GM19395 (cell line): ENCODE results near the gene ASPRV1.
"Not testable (repeated sequence)": the region's sequence is repeated elsewhere in the genome, so short reads cannot be mapped to it uniquely, and the experiment has no call there.

Experiments
- ATAC-seq: cut with Tn5 transposase; IDR thresholded peaks from one replicate; pipeline ENCODE4 v1.9.1; 2021; ENCODE audit warnings: mild to moderate bottlenecking, moderate library complexity; ENCODE audit not compliant: unreplicated experiment

Gene ASPRV1

DNA sequence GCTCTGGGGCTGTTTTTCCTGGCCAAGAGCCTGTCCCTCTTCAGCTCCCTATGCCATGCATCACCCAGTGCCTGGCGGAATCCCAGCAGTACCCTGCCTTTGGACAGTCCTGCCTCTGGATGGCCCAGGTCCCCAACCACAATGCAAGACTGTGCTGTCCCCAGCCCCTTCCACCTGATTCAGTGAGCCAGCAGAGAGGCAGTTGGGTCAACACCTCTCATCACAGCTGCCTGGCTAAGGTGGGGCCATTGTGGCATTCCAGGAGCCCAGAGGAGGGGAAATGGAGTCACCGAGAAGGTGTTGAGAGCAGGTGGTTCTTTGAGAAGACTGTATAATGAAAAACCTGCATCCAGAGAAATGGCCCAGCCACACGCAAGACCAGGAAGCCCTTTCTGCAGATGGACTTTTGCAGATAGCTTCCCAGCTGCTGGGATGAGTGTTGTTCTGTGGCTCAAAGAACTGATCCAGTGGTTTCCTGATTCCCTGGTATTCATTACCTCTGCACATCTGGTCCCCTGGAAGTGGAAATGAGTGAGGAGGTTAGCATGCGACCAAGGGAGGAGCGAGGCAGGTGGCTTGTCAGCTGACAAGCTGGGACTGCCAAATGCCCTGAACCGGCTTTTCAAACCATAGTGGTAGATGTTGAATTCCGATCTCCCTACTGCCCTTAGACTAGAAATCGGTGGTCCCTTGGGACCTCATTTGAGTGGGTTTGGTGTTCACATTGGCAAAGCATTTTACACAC, 1.7 kb upstream of the ASPRV1 start:
- ATAC-seq: no peak

GRCh38 chr2:69960821-69961220, 610 bp downstream of the ASPRV1 start:
- ATAC-seq: no peak

- no peak for ATAC-seq
These were observed 2.0 kb downstream of the ASPRV1 start for GRCh38 chr2:69959425-69959824.

DNA sequence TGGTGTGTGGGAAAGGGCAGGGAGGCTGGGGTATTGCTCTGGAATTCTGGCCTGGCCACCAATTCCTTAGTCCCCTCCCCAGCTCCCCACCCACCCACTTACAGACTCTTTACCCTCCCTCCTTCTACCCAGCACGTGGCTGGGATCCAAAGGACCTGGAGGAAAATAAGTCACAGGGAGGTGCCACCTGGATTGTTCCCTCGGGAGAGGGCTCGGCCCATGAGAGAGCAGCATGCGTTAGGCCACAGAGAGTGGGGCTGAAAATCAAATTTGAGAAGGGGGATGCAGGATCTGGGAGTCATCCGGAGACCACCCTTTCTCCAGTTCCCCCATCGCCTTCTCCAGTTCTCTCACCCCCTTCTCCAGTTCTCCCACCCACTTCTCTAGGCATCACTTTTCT, 3.0 kb downstream of the ASPRV1 start:
- no peak for ATAC-seq

- ATAC-seq: no peak
These were observed 3.5 kb downstream of the ASPRV1 start for GRCh38 chr2:69957965-69958364.

- no peak for ATAC-seq
These were observed 4.9 kb downstream of the ASPRV1 start for GRCh38 chr2:69956475-69956979.

DNA sequence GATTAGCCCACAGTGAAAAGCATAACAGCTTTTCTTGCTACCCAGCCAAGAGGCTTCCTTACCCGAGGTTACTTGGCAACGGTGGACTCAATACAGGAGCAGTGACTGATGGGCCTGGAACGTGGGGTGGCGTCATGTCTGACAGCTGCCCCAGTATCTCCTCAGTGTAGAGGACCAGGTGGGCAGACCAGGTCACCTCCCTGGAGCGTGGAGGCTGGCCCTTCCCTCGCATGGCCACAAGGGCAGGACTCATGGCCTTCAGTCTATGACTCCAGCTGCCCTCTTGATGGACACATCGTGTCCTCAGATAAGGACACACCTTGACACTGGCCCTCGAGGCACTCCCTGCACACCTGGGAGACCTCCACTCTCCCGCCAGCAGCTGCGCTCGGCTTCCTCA, 6.4 kb downstream of the ASPRV1 start:
- no peak for ATAC-seq

DNA sequence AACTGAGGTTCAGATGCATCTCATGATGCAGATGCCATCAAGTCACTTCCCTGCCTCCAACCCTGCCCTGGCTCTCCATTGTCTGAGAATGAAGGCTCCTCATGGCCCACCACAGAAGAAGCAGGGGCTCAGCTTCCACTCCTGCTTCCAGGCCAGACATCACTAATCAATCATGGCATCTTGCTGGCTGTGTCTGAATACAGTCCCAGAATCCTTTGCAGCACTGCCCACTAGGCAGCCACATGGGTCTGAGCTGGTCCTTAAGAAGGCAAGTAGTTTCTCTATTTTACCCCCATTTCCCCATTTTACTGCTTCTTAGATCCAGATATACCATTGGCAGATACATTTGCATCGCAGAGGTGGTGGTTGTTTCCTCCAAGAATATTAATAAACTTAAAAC, 7.3 kb downstream of the ASPRV1 start:
- no peak for ATAC-seq

DNA sequence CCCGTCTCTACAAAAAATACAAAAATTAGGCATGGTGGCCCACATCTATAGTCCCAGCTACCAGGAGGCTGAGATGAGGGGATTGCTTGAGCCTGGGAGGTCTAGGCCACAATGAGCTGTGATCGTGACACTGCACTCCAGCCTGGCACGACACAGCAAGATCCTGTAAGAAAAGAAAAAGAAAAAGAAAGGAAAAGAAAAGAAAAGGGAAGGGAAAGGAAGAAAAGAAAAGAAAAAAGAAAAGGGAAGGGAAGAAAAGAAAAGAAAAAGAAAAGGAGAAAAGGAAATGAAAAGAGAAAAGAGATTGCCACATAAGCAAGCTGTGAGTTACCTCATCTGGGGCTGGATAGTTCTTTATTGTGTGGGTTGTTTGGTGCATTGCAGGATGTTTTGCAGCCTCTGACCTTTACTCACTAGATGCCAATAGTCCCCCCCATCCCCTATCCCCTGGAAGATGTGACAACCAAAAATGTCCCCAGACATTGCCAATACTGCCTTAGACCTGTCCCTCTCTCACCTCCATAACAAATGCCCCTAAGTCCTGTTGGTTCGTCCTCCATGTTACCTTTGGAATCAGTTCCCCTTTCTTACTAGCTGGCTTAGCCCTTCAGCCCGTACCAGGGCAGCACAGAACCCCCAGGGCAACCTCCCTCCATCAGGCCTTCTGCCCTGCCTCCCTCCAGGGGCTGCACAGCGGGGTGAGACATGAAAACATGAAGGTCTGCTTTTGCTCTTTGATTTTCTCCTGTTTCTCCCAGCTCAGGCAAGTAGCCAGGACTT, 8.9 kb downstream of the ASPRV1 start:
- no peak for ATAC-seq

GRCh38 chr2:69950671-69951070, 10.8 kb downstream of the ASPRV1 start:
- ATAC-seq: not testable (repeated sequence)

DNA sequence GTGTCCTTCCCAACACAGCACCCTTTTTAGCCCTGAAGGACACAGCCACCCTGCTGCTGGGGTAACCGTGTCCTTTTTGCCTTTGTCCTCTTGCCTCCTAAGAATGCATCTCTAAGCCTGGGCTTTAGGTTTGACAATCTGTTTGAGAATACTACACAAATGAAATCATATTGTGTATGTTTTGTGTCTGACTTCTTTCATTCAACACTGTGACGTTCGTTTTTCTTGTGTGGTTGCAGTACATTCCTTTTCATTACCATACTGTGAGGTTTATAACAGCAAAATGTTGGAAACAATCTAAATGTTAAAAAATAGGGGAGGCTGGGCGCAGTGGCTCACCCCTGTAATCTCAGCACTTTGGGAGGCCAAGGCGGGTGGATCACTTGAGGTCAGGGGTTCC, 11.2 kb downstream of the ASPRV1 start:
- ATAC-seq: no peak

- ATAC-seq: no peak
These were observed 12.3 kb downstream of the ASPRV1 start for GRCh38 chr2:69948963-69949645.

- ATAC-seq: no peak
These were observed 13.1 kb downstream of the ASPRV1 start for GRCh38 chr2:69948032-69948962.

DNA sequence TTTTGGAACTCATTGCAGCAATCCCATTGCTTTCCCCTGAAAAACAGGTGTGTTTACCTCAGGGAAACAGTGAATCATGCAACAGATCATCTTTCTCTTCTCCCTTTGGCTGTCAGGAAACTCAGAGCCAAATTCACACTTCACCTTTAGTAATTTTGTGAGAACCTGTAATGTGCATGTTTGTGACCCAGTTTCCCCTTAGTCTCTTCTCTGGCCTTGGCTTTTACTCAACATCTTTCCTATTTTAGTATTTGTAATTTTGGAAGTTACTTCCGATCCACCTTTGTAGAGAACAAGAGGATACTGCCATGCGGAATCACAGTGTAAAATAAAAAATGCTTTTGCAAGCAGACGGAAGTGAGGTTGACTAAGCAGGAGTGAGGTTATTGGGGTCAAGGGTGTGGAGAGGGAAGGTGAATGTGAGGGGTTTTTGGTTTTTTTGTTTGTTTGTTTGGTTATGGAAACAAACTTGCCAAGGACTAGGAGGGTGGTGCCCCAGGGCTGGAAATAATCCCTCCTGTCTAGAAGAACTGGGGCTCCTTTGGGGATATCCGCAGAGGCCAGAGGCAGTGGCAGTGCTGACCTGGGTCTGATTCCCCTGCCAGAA, 14.0 kb downstream of the ASPRV1 start:
- no peak for ATAC-seq

- ATAC-seq: peak; percentile 88
These were observed 14.8 kb downstream of the ASPRV1 start for GRCh38 chr2:69946351-69947324.

DNA sequence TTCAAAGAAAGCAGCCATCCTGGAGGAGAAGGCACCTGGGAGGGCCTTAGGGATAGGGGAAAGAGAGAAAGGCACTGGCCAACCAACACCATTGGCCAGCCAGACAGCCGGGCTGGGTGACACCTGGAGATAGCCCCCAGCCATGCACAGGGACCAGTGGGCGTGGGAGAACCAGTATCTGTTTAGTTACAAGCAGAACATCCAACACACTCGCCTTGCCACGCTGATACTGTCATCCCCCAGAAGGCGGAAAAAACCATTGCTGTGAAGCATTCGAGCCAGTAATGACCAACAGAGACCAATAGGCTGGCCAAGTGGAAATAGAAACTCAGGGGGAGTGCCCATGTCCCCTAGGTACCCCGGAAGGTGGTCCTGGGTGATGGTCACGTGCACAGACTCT, 15.5 kb downstream of the ASPRV1 start:
- no peak for ATAC-seq

GRCh38 chr2:69945441-69945840, 16.0 kb downstream of the ASPRV1 start:
- ATAC-seq: no peak

DNA sequence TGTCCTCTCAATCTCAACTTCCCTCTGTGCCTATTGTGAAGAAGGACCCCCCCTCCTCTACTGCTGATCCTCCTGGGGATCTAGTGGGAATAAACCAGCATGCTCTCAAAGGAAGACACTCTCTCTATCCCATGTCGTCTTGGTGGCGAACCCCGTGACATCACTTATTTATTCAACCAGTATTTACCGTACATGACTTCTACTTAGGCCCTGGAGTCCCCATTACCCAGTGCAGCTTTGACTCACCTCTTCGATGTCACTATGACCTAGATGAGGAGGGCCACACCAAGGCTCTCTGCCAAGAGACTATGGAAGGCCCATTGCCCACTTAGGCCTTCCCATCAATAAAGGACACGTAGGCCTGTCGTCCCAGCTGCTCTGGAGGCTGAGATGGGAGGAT, 16.7 kb downstream of the ASPRV1 start:
- no peak for ATAC-seq
